ENCODE measurements around the gene SEC14L5.

Gene SEC14L5

DNA sequence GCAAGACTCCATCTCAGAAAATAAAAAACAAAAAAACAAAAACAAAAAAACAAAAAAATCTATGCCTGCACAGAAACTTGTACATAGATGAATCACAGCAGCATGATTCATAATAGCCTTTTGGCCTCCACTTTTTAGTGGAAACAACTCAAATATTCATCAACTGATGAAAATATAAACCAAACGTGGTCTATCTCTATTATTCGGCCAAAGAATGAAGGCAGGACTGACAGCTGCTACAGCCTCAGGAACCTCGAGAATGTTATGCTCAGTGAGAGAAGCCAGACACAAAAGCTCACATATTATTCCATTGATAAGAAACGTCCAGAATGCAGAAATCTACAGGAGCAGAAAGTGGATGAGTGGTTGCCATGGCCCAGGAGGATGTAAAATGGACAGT, 41.0 kb upstream of the SEC14L5 start:
- no peak overlapping the region for H3K27ac ChIP-seq (ENCODE audit: low read depth, low read length)
- H3F3A ChIP-seq (ENCODE audit: control insufficient read depth, insufficient read depth), result no peaks in the 10 kb centered on the region
- TF ChIP-seq EZH2phosphoT487 (IDR thresholded peaks at IDR 0.05; ENCODE audit: borderline replicate concordance, low read length) (no peak), CTCF (IDR thresholded peaks at IDR 0.05; ENCODE audit: low read depth, low read length, poor library complexity, severe bottlenecking) (no peak)

GRCh38 chr16:4918781-4919251, 39.3 kb upstream of the SEC14L5 start:
- TF ChIP-seq CTCF (IDR thresholded peaks at IDR 0.05; ENCODE audit: low read depth, low read length, poor library complexity, severe bottlenecking), result no peak
- no peak for TF ChIP-seq EZH2phosphoT487 (IDR thresholded peaks at IDR 0.05; ENCODE audit: borderline replicate concordance, low read length)
- no peaks in the 10 kb centered on the region for H3K9me2 ChIP-seq (replicated peaks; ENCODE audit: control insufficient read depth, low read length)
- no peak overlapping the region for H3K4me2 ChIP-seq (ENCODE audit: low read length)
- no peaks in the 10 kb centered on the region for H3K27me3 ChIP-seq (ENCODE audit: control insufficient read depth, low read length)
- no peaks in the 10 kb centered on the region for H3K79me2 ChIP-seq (ENCODE audit: control insufficient read depth, low read length)
- no peaks in the 10 kb centered on the region for H4K20me1 ChIP-seq (ENCODE audit: control insufficient read depth, insufficient read depth, low read depth, low read length)
- no peak overlapping the region for H3K4me3 ChIP-seq (ENCODE audit: low read length)
- H3F3A ChIP-seq (ENCODE audit: control insufficient read depth, insufficient read depth), result no peaks in the 10 kb centered on the region
- H3K36me3 ChIP-seq (ENCODE audit: control insufficient read depth, low read length), result no peaks in the 10 kb centered on the region
- H3K27ac ChIP-seq (ENCODE audit: low read depth, low read length), result no peak overlapping the region
- H3K9me3 ChIP-seq (ENCODE audit: control insufficient read depth, insufficient read depth, low read length), result no peaks in the 10 kb centered on the region
- H3K4me1 ChIP-seq (ENCODE audit: control insufficient read depth, low read length), result no peaks in the 10 kb centered on the region

More for the DNA sequence above, 41.0 kb upstream of the SEC14L5 start:
- H3K36me3 ChIP-seq (ENCODE audit: control insufficient read depth, low read length), result no peaks in the 10 kb centered on the region
- H3K79me2 ChIP-seq (ENCODE audit: control insufficient read depth, low read length), result no peaks in the 10 kb centered on the region
- H3K4me1 ChIP-seq (ENCODE audit: control insufficient read depth, low read length), result no peaks in the 10 kb centered on the region
- no peaks in the 10 kb centered on the region for H3K9me2 ChIP-seq (replicated peaks; ENCODE audit: control insufficient read depth, low read length)
- no peaks in the 10 kb centered on the region for H4K20me1 ChIP-seq (ENCODE audit: control insufficient read depth, insufficient read depth, low read depth, low read length)
- no peak overlapping the region for H3K4me2 ChIP-seq (ENCODE audit: low read length)
- no peaks in the 10 kb centered on the region for H3K9me3 ChIP-seq (ENCODE audit: control insufficient read depth, insufficient read depth, low read length)
- H3K4me3 ChIP-seq (ENCODE audit: low read length), result no peak overlapping the region
- H3K27me3 ChIP-seq (ENCODE audit: control insufficient read depth, low read length), result no peaks in the 10 kb centered on the region

DNA sequence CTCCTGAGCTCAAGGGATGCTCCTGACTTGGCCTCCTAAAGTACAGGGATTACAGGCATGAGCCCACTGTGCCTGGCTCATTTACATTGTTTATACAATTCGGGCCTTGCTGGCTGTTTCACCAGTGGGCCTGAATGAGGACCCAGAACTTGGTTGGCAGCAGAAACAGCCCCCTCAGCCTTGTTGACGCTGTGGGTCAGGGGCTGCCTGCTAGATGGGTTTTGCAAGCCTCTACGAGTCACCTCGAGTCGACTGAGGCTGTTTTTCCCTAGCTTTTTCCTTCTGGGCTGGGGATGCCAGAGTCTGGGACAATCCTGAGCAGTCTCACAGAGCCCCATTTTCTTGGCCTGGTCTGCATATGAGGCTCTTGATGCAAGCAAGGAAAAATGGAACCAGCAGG, 37.3 kb upstream of the SEC14L5 start:
- Histone ChIP-seq H3K79me2 (ENCODE audit: control insufficient read depth, low read length) (no peaks in the 10 kb centered on the region), H3K27ac (ENCODE audit: low read depth, low read length) (no peak overlapping the region), H3K4me3 (ENCODE audit: low read length) (no peak overlapping the region), H3K36me3 (ENCODE audit: control insufficient read depth, low read length) (no peaks in the 10 kb centered on the region), H3K4me2 (ENCODE audit: low read length) (no peak overlapping the region), H4K20me1 (ENCODE audit: control insufficient read depth, insufficient read depth, low read depth, low read length) (no peaks in the 10 kb centered on the region), H3K9me3 (ENCODE audit: control insufficient read depth, insufficient read depth, low read length) (no peaks in the 10 kb centered on the region; the same call in 1 of the 2 replicates), H3K4me1 (ENCODE audit: control insufficient read depth, low read length) (no peaks in the 10 kb centered on the region), H3K27me3 (ENCODE audit: control insufficient read depth, low read length) (no peaks in the 10 kb centered on the region), H3F3A (ENCODE audit: control insufficient read depth, insufficient read depth) (no peaks in the 10 kb centered on the region), H3K9me2 (replicated peaks; ENCODE audit: control insufficient read depth, low read length) (no peaks in the 10 kb centered on the region)
- TF ChIP-seq EZH2phosphoT487 (IDR thresholded peaks at IDR 0.05; ENCODE audit: borderline replicate concordance, low read length) (no peak), CTCF (IDR thresholded peaks at IDR 0.05; ENCODE audit: low read depth, low read length, poor library complexity, severe bottlenecking) (no peak)

Measured in DOHH2 (cell line).